ENCODE results near the gene NANS.

NANS gene

GRCh38 chr9:98091735-98092612, 35.4 kb downstream of the NANS start:
- H3K4me1 ChIP-seq (ENCODE audit: control insufficient read depth, insufficient read depth, low read length): peaks cover 7% of the 10 kb centered on the region
- H3K36me3 ChIP-seq (ENCODE audit: insufficient read depth, low read length): no peaks in the 10 kb centered on the region
- H3K4me3 ChIP-seq (ENCODE audit: low read length): no peak overlapping the region
- H3K9me3 ChIP-seq (replicated peaks; ENCODE audit: low read length): no peaks in the 10 kb centered on the region
- no peak overlapping the region for H3K9ac ChIP-seq (ENCODE audit: low read depth, low read length)
- no peak overlapping the region for H3K4me2 ChIP-seq (ENCODE audit: low read length)
- no peaks in the 10 kb centered on the region for H3K27me3 ChIP-seq (ENCODE audit: control insufficient read depth, insufficient read depth, low read length)

GRCh38 chr9:98092613-98092931, 36.0 kb downstream of the NANS start:
- no peak overlapping the region for H3K9ac ChIP-seq (ENCODE audit: low read depth, low read length)

GRCh38 chr9:98094316-98094715, 37.8 kb downstream of the NANS start:
- Histone ChIP-seq H3K4me2 (ENCODE audit: low read length) (no peak overlapping the region), H3K4me1 (ENCODE audit: control insufficient read depth, insufficient read depth, low read length) (no peaks in the 10 kb centered on the region), H3K4me3 (ENCODE audit: low read length) (no peak overlapping the region), H3K9ac (ENCODE audit: low read depth, low read length) (no peak overlapping the region), H3K9me3 (replicated peaks; ENCODE audit: low read length) (no peaks in the 10 kb centered on the region), H3K36me3 (ENCODE audit: insufficient read depth, low read length) (no peaks in the 10 kb centered on the region), H3K27me3 (ENCODE audit: control insufficient read depth, insufficient read depth, low read length) (no peaks in the 10 kb centered on the region)

More at GRCh38 chr9:98092613-98092931, 36.0 kb downstream of the NANS start:
- Histone ChIP-seq H3K4me3 (ENCODE audit: low read length) (no peak overlapping the region), H3K27me3 (ENCODE audit: control insufficient read depth, insufficient read depth, low read length) (no peaks in the 10 kb centered on the region), H3K4me1 (ENCODE audit: control insufficient read depth, insufficient read depth, low read length) (peaks cover 5% of the 10 kb centered on the region), H3K9me3 (replicated peaks; ENCODE audit: low read length) (no peaks in the 10 kb centered on the region), H3K36me3 (ENCODE audit: insufficient read depth, low read length) (no peaks in the 10 kb centered on the region), H3K4me2 (ENCODE audit: low read length) (no peak overlapping the region)

GRCh38 chr9:98094851-98095250, 38.3 kb downstream of the NANS start:
- H3K36me3 ChIP-seq (ENCODE audit: insufficient read depth, low read length): no peaks in the 10 kb centered on the region

GRCh38 chr9:98095401-98095800, 38.9 kb downstream of the NANS start:
- no peak overlapping the region for H3K4me2 ChIP-seq (ENCODE audit: low read length)
- no peak overlapping the region for H3K9ac ChIP-seq (ENCODE audit: low read depth, low read length)
- no peaks in the 10 kb centered on the region for H3K4me1 ChIP-seq (ENCODE audit: control insufficient read depth, insufficient read depth, low read length)
- no peaks in the 10 kb centered on the region for H3K36me3 ChIP-seq (ENCODE audit: insufficient read depth, low read length)
- no peaks in the 10 kb centered on the region for H3K9me3 ChIP-seq (replicated peaks; ENCODE audit: low read length)
- no peak overlapping the region for H3K4me3 ChIP-seq (ENCODE audit: low read length)
- H3K27me3 ChIP-seq (ENCODE audit: control insufficient read depth, insufficient read depth, low read length): no peaks in the 10 kb centered on the region

More at GRCh38 chr9:98094851-98095250, 38.3 kb downstream of the NANS start:
- no peaks in the 10 kb centered on the region for H3K9me3 ChIP-seq (replicated peaks; ENCODE audit: low read length)
- no peaks in the 10 kb centered on the region for H3K27me3 ChIP-seq (ENCODE audit: control insufficient read depth, insufficient read depth, low read length)
- no peak overlapping the region for H3K4me3 ChIP-seq (ENCODE audit: low read length)
- H3K4me2 ChIP-seq (ENCODE audit: low read length): no peak overlapping the region
- no peaks in the 10 kb centered on the region for H3K4me1 ChIP-seq (ENCODE audit: control insufficient read depth, insufficient read depth, low read length)
- no peak overlapping the region for H3K9ac ChIP-seq (ENCODE audit: low read depth, low read length)

- no peaks in the 10 kb centered on the region for H3K36me3 ChIP-seq (ENCODE audit: insufficient read depth, low read length)
These were observed 39.6 kb downstream of the NANS start for GRCh38 chr9:98096091-98096490.

GRCh38 chr9:98097836-98098235, 41.3 kb downstream of the NANS start:
- H3K4me1 ChIP-seq (ENCODE audit: control insufficient read depth, insufficient read depth, low read length): no peaks in the 10 kb centered on the region
- no peak overlapping the region for H3K4me2 ChIP-seq (ENCODE audit: low read length)
- H3K36me3 ChIP-seq (ENCODE audit: insufficient read depth, low read length): no peaks in the 10 kb centered on the region
- no peak overlapping the region for H3K9ac ChIP-seq (ENCODE audit: low read depth, low read length)
- no peaks in the 10 kb centered on the region for H3K27me3 ChIP-seq (ENCODE audit: control insufficient read depth, insufficient read depth, low read length)
- no peaks in the 10 kb centered on the region for H3K9me3 ChIP-seq (replicated peaks; ENCODE audit: low read length)
- no peak overlapping the region for H3K4me3 ChIP-seq (ENCODE audit: low read length)

More at GRCh38 chr9:98096091-98096490, 39.6 kb downstream of the NANS start:
- Histone ChIP-seq H3K27me3 (ENCODE audit: control insufficient read depth, insufficient read depth, low read length) (no peaks in the 10 kb centered on the region), H3K9me3 (replicated peaks; ENCODE audit: low read length) (no peaks in the 10 kb centered on the region), H3K4me2 (ENCODE audit: low read length) (no peak overlapping the region), H3K4me3 (ENCODE audit: low read length) (no peak overlapping the region), H3K9ac (ENCODE audit: low read depth, low read length) (no peak overlapping the region), H3K4me1 (ENCODE audit: control insufficient read depth, insufficient read depth, low read length) (no peaks in the 10 kb centered on the region)

- Histone ChIP-seq H3K9ac (ENCODE audit: low read depth, low read length) (no peak overlapping the region), H3K9me3 (replicated peaks; ENCODE audit: low read length) (no peaks in the 10 kb centered on the region), H3K27me3 (ENCODE audit: control insufficient read depth, insufficient read depth, low read length) (no peaks in the 10 kb centered on the region), H3K4me3 (ENCODE audit: low read length) (no peak overlapping the region), H3K36me3 (ENCODE audit: insufficient read depth, low read length) (no peaks in the 10 kb centered on the region), H3K4me2 (ENCODE audit: low read length) (no peak overlapping the region), H3K4me1 (ENCODE audit: control insufficient read depth, insufficient read depth, low read length) (no peaks in the 10 kb centered on the region)
These were observed 42.8 kb downstream of the NANS start for GRCh38 chr9:98099346-98099745.

- H3K36me3 ChIP-seq (ENCODE audit: insufficient read depth, low read length): no peaks in the 10 kb centered on the region
- H3K4me3 ChIP-seq (ENCODE audit: low read length): no peak overlapping the region
- no peaks in the 10 kb centered on the region for H3K9me3 ChIP-seq (replicated peaks; ENCODE audit: low read length)
- no peaks in the 10 kb centered on the region for H3K4me1 ChIP-seq (ENCODE audit: control insufficient read depth, insufficient read depth, low read length)
- H3K27me3 ChIP-seq (ENCODE audit: control insufficient read depth, insufficient read depth, low read length): no peaks in the 10 kb centered on the region
- H3K9ac ChIP-seq (ENCODE audit: low read depth, low read length): no peak overlapping the region
- no peak overlapping the region for H3K4me2 ChIP-seq (ENCODE audit: low read length)
These were observed 43.4 kb downstream of the NANS start for GRCh38 chr9:98099898-98100297.

- no peaks in the 10 kb centered on the region for H3K9me3 ChIP-seq (replicated peaks; ENCODE audit: low read length)
- no peak overlapping the region for H3K4me2 ChIP-seq (ENCODE audit: low read length)
- H3K27me3 ChIP-seq (ENCODE audit: control insufficient read depth, insufficient read depth, low read length): no peaks in the 10 kb centered on the region
- no peaks in the 10 kb centered on the region for H3K4me1 ChIP-seq (ENCODE audit: control insufficient read depth, insufficient read depth, low read length)
- H3K9ac ChIP-seq (ENCODE audit: low read depth, low read length): no peak overlapping the region
- H3K4me3 ChIP-seq (ENCODE audit: low read length): no peak overlapping the region
- no peaks in the 10 kb centered on the region for H3K36me3 ChIP-seq (ENCODE audit: insufficient read depth, low read length)
These were observed 43.9 kb downstream of the NANS start for GRCh38 chr9:98100456-98100855.

- Histone ChIP-seq H3K27me3 (ENCODE audit: control insufficient read depth, insufficient read depth, low read length) (no peaks in the 10 kb centered on the region), H3K9me3 (replicated peaks; ENCODE audit: low read length) (no peaks in the 10 kb centered on the region), H3K4me1 (ENCODE audit: control insufficient read depth, insufficient read depth, low read length) (no peaks in the 10 kb centered on the region), H3K4me3 (ENCODE audit: low read length) (no peak overlapping the region), H3K36me3 (ENCODE audit: insufficient read depth, low read length) (no peaks in the 10 kb centered on the region), H3K9ac (ENCODE audit: low read depth, low read length) (no peak overlapping the region), H3K4me2 (ENCODE audit: low read length) (no peak overlapping the region)
These were observed 44.9 kb downstream of the NANS start for GRCh38 chr9:98101416-98101815.

- H3K4me3 ChIP-seq (ENCODE audit: low read length): no peak overlapping the region
- no peaks in the 10 kb centered on the region for H3K27me3 ChIP-seq (ENCODE audit: control insufficient read depth, insufficient read depth, low read length)
- H3K9me3 ChIP-seq (replicated peaks; ENCODE audit: low read length): no peaks in the 10 kb centered on the region
- no peak overlapping the region for H3K9ac ChIP-seq (ENCODE audit: low read depth, low read length)
- no peak overlapping the region for H3K4me2 ChIP-seq (ENCODE audit: low read length)
- H3K4me1 ChIP-seq (ENCODE audit: control insufficient read depth, insufficient read depth, low read length): no peaks in the 10 kb centered on the region
- H3K36me3 ChIP-seq (ENCODE audit: insufficient read depth, low read length): no peaks in the 10 kb centered on the region
These were observed 45.3 kb downstream of the NANS start for GRCh38 chr9:98101868-98102273.

Measured in skeletal muscle satellite cell (primary cell).